ENCODE results near the gene C14orf132.
A peak's percentile ranks its signal among the peaks of the same experiment; 100 is the strongest.
"Not testable (repeated sequence)": the region's sequence is repeated elsewhere in the genome, so short reads cannot be mapped to it uniquely, and the experiment has no call there.

C14orf132 gene

DNA sequence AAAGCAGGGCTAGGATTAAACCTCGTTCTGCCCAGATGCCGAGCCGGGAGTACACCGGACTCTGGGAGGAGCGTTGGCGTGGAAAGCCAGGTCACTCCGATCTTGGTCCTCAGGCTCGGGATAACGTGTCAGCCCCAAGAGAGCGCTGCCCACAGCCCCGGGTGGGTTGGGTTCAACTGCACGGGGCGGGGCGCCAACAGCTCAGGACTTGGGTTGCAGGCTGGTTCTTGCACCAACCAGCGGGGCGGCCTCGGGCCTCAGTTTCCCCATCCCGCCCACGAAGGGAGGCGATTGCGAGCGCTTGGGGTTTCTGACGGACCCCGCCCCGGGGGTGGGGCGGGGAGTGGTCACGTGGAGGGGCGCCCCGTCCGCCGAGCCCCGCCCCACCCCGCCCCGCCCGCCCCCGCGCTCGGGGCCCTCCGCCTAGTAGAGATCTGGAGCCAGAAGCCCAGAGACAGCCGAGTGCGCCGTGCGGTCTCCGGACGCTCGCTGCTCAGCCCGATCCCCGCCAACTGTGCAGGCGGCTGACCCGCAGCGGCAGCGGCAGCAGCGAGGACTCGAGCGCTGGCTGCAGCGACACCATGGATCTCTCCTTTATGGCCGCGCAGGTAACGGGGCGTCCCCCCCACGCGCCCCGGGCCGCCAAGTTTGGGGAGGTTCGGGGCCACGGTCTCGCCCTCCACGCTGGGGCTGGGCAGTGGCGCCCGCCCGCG lies at the start of gene C14orf132:
Gene C14orf132 (plus strand): TSS at position 443 of the 713 bp plus-strand sequence. CDS start 139 bp downstream, at position 582.
- peak; percentile 73 for DNase-seq (ENCODE audit: low read depth)

- DNase-seq (ENCODE audit: low read depth) = peak; percentile 74
Observed at GRCh38 chr14:95993768-95994592, 45.2 kb upstream of the C14orf132 start.

DNA sequence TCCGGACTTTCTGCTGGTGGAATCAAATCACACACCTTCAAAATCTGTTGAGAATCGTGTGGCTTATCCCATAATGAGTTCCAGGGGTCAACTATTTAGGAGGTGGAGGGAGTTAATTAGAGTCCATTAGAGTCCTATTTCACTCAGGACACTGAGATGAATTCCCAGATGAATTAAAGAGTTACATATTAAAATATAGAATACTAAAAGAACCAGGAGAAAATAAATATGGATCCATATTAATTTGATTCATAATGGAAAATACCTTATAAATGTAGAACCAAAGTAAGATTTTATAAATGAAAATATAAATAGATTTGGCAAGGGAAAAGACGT lies 44.6 kb upstream of the C14orf132 start:
- no peak for DNase-seq (ENCODE audit: low read depth)

- DNase-seq (ENCODE audit: low read depth) = peak; percentile 64
Observed at GRCh38 chr14:95998656-95999055, 40.5 kb upstream of the C14orf132 start.

DNA sequence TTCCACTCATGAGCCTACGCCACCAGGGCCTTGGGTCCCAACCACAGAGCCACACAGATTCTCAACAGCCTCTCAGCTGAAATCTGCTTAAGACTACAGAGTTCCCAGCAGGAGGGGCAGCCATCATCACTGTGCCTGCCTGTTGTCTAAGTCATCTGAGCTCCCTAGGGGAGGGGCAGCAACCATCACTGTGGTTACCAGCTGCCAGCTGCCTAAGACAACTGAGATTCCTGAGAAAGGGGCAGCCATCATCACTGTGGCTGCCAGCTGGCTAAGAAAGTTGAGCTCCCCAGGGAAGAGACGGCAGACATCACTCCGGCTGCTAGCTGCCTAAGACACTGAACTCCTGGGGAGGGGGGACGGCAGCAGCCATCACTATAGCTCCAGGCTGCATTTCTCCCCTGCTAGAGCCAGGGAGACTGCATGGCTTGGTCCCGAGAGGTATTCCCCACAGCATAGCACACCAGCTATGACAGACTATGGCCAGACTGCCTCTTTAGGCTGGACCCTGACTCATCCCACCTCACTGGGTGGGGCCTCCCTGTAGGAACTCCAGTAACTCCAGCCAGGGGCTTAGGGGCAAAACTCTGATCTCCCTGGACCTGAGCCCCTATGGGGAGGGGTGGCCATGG lies 37.2 kb upstream of the C14orf132 start:
- DNase-seq (ENCODE audit: low read depth) = peak; percentile 20

- DNase-seq (ENCODE audit: low read depth) = no peak
Observed at GRCh38 chr14:96002498-96002884, 36.7 kb upstream of the C14orf132 start.

DNA sequence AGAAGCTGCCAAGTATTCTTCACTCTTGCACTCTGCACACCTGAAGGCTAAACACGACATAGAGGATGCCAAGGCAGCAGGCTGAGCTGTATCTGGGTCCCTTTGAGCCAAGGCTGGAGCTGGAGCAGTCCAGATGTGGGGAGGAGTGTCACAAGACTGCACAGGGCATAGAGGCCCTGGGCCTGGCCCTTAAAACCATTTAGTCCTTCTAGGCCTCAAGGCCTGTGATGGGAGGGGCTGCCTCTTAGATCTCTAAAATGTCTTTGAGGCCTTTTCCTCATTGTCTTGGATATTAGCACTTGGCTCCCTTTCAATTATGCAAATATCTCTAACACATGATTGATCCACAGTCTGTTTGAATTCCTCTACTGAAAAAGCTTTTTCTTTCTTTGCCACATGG lies 28.0 kb upstream of the C14orf132 start:
- no peak for DNase-seq (ENCODE audit: low read depth)

- DNase-seq (ENCODE audit: low read depth) = no peak
Observed at GRCh38 chr14:96011607-96012006, 27.6 kb upstream of the C14orf132 start.

- DNase-seq (ENCODE audit: low read depth) = not testable (repeated sequence)
Observed at GRCh38 chr14:96012757-96013156, 26.4 kb upstream of the C14orf132 start.

DNA sequence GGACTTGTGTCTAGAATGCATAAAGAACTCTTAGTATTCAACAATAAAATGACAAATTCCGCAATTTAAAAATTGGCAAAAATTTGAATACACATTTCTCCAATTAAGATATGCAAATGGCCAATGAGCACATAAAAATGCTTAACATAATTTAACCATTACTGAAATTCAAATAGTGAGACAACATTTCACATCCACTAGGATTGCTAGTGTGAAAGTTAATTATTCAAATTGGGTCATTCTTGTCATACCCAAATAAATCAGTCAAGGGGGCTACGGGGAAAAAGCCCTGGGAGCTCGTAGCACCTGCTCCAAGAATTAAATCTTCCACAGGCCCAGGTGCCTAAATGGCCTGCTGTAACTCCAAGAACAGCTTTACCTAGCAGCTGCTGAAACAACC lies 25.0 kb upstream of the C14orf132 start:
- DNase-seq (ENCODE audit: low read depth) = no peak

- no peak for DNase-seq (ENCODE audit: low read depth)
Observed at GRCh38 chr14:96016501-96017160, 22.5 kb upstream of the C14orf132 start.

- no peak for DNase-seq (ENCODE audit: low read depth)
Observed at GRCh38 chr14:96017882-96018281, 21.3 kb upstream of the C14orf132 start.

DNA sequence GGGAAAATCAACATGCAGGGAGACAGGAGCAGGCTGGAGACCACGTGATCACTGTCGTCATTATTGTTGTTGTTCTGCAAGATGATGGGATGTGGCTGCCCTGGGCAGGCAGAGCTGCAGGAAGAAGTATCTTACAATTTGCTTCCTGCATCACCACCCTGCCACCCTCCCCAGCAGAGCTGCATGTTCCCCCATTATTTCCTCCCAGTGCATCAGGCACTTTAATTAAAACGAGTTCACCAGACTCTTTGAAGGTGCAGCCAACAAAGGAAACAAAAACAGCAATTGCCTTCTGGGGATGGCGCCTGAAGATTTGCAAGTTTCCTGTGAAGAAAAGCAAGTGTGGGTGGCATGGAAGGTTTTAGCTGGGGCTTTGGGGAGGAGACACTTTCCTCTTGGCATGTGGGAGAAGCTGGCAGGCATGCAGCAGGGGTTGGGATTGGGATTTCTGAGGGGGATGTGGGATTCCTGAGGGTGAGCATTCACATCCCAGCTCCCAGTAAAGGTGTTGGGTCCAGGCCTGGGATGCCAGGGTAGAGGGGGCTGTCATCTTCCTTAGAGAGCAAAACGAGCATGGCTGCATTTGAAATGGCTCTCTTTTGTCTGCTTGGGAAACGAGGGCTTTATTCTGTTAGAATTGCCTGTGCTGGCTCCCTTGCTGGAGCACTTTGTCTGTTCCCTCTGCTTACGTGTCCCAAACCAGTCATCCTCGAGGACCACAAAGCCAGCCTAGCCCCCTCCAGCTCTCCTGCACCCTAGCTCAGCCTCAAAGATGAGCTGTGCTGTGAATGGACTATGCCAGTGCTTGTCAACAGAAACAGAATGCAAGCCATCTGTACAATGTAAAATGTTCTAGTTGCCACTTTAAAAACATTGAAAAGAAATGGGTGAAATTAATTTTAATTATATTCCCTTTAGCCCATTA lies 11.5 kb upstream of the C14orf132 start:
- no peak for DNase-seq (ENCODE audit: low read depth)

DNA sequence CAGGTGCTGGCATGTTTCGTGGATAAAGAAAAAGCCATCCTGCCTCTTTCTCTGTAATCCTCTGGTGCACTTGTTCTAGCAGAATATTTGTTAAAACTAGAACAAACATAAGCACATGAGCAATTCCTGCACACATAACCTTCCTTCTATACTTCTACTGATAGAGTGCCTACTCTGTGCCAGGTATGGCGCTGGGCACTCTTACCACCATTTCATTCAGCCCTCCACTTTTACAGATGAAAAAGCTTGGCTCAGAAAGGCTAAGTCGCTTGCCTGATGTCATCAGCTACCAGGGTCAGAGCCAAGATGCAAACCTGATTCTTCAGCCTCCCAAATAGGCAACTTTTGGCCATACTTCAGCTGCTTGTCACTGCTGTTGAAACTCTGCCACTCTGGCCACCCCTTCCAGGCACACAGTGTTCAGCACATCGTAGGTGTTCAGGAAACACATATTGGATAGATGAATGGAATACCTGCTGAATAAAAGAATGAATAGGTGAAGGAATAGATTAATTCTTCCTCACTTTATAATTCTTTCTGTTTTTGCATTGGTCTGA lies 10.0 kb upstream of the C14orf132 start:
- DNase-seq (ENCODE audit: low read depth) = no peak

GRCh38 chr14:96030108-96030760 lies 8.9 kb upstream of the C14orf132 start:
- DNase-seq (ENCODE audit: low read depth) = no peak

- DNase-seq (ENCODE audit: low read depth) = no peak
Observed at GRCh38 chr14:96031691-96032090, 7.5 kb upstream of the C14orf132 start.

DNA sequence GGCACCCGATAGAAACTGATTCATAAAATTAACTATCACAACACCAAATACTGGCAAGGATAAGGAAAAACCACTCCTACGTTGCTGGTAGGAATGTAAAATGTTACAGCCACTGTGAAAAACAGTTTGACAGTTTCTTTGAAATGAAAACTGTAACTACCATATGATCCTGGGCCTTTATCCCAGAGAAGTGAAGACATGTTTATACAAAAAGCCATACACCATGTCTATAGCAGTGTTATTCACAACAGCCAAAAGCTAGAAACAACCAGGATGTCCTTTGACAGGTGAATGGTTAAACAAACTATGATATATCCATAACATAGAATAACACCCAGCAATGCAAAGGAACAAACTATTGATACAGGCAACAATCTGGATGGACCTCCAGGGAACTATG lies 3.7 kb upstream of the C14orf132 start:
- DNase-seq (ENCODE audit: low read depth) = no peak

- peak; percentile 18 for DNase-seq (ENCODE audit: low read depth)
Observed at GRCh38 chr14:96037891-96038557, 1.1 kb upstream of the C14orf132 start.

DNA sequence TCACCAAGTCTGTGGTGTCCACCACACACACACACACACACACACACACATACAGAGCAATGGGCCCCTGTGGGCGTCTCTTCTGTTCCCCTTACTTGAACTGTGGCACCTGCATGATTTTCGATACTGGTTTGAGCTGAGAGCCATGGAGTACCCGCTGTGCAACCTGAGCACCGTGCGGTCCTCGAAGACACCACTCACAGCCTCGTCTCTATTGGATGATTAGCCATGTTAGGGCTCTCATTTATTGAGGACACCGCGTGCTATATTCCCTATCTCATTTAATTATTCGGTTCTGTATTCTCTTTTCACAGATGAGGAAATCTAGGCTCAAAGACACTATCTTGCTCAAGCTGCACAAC lies 623 bp upstream of the C14orf132 start:
- no peak for DNase-seq (ENCODE audit: low read depth)

Measured in ELR (cell line).